HL-60 (cell line): ENCODE results near the gene MOGAT3.

Experiments used
- GABPA ChIP-seq: IDR thresholded peaks from 2 replicates; pipeline ENCODE4 v1.6.1; 2012; ENCODE audit warnings: low read depth
- POLR2AphosphoS5 ChIP-seq: IDR thresholded peaks from 2 replicates; pipeline ENCODE4 v1.6.1; 2012; ENCODE audit warnings: low read depth
- SPI1 ChIP-seq: IDR thresholded peaks from 2 replicates; pipeline ENCODE4 v1.6.1; 2012; ENCODE audit warnings: low read depth, mild to moderate bottlenecking, borderline replicate concordance
- TF ChIP-seq, protein P1 (sequence below): IDR thresholded peaks from one replicate; pipeline ENCODE4 v1.5.1; 2011; ENCODE audit warnings: low read length, control low read depth, inconsistent platforms; ENCODE audit not compliant: insufficient read depth
- TF ChIP-seq, protein P2 (sequence below): IDR thresholded peaks from 2 replicates; pipeline ENCODE4 v1.6.1; 2012; ENCODE audit warnings: low read depth; ENCODE audit not compliant: insufficient replicate concordance

DNA sequence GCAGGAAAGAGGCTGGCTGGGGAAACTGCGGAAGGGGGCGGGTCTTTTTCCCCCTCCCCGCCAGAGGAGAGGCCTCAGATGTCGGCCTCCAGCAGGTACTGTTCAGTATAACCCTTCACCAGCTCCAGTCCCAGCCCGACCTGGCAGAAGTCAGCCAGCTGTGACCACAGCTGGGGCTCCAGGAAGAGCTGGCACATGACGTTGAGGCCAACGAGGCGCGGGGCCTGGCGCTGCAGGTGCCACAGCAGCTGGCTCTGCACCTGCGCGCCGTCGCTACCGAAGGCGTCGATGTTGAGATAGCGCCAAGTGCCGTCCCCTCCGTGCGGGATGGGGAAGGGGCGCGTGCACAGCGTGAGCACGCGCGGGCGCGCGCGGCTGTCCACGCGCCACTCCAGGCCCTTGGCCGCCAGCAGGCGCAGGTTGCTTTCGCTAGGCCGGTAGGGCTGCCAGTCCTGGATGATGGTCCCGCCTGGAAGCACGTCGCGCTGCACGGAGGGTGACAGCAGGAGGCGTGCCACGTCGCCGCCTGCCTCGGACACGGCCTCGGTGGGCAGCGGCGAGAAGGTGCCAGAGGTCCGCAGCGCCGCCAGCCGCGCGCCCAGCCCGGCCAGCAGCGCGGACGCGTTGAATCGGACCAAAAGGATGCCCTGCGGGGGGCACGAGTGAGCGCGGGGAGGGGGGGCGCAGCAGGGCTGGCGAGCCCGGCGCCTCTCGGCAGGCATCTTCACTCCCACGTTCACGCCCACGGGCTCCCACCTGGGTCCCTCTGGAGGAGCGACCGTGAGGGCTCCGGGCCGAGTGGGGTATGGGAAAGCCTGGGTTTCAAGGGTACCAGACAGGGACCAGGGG is 28.6 kb downstream of the MOGAT3 start:
- TF ChIP-seq, protein P1, sequence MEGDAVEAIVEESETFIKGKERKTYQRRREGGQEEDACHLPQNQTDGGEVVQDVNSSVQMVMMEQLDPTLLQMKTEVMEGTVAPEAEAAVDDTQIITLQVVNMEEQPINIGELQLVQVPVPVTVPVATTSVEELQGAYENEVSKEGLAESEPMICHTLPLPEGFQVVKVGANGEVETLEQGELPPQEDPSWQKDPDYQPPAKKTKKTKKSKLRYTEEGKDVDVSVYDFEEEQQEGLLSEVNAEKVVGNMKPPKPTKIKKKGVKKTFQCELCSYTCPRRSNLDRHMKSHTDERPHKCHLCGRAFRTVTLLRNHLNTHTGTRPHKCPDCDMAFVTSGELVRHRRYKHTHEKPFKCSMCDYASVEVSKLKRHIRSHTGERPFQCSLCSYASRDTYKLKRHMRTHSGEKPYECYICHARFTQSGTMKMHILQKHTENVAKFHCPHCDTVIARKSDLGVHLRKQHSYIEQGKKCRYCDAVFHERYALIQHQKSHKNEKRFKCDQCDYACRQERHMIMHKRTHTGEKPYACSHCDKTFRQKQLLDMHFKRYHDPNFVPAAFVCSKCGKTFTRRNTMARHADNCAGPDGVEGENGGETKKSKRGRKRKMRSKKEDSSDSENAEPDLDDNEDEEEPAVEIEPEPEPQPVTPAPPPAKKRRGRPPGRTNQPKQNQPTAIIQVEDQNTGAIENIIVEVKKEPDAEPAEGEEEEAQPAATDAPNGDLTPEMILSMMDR = no peak
- TF ChIP-seq POLR2AphosphoS5 (peak; percentile 49; the same call in 1 of the 2 replicates), GABPA (no peak), SPI1 (no peak)
- TF ChIP-seq, protein P2, sequence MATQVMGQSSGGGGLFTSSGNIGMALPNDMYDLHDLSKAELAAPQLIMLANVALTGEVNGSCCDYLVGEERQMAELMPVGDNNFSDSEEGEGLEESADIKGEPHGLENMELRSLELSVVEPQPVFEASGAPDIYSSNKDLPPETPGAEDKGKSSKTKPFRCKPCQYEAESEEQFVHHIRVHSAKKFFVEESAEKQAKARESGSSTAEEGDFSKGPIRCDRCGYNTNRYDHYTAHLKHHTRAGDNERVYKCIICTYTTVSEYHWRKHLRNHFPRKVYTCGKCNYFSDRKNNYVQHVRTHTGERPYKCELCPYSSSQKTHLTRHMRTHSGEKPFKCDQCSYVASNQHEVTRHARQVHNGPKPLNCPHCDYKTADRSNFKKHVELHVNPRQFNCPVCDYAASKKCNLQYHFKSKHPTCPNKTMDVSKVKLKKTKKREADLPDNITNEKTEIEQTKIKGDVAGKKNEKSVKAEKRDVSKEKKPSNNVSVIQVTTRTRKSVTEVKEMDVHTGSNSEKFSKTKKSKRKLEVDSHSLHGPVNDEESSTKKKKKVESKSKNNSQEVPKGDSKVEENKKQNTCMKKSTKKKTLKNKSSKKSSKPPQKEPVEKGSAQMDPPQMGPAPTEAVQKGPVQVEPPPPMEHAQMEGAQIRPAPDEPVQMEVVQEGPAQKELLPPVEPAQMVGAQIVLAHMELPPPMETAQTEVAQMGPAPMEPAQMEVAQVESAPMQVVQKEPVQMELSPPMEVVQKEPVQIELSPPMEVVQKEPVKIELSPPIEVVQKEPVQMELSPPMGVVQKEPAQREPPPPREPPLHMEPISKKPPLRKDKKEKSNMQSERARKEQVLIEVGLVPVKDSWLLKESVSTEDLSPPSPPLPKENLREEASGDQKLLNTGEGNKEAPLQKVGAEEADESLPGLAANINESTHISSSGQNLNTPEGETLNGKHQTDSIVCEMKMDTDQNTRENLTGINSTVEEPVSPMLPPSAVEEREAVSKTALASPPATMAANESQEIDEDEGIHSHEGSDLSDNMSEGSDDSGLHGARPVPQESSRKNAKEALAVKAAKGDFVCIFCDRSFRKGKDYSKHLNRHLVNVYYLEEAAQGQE = no peak
